MM.1S (cell line): ENCODE measurements around the gene PTPRZ1.

Experiments used
- DNase-seq: peaks from one replicate; pipeline ENCODE4 v3.0.0-alpha.2; 2015
- H2AFZ ChIP-seq: fragments of 300-600 bp; sonication (generic); 2 replicates; pipeline ENCODE4 v1.6.0; 2016; ENCODE audit warnings: antibody characterized with exemption, low read length
- H3F3A ChIP-seq: fragments of 300-600 bp; sonication (generic); 2 replicates; pipeline ENCODE4 v1.6.1; 2016; ENCODE audit warnings: mild to moderate bottlenecking, antibody characterized with exemption, low read length, moderate library complexity, mixed read lengths; ENCODE audit not compliant: insufficient read depth
- H3K27ac ChIP-seq: fragments of 300-600 bp; sonication (generic); 2 replicates; pipeline ENCODE4 v1.5.1; 2016; ENCODE audit warnings: mild to moderate bottlenecking, low read length
- H3K27me3 ChIP-seq: fragments of 300-600 bp; sonication (generic); replicated peaks from 2 replicates; pipeline ENCODE4 v1.6.0; 2016; ENCODE audit warnings: low read length; ENCODE audit not compliant: insufficient read depth
- H3K36me3 ChIP-seq: fragments of 300-600 bp; sonication (generic); replicated peaks from 2 replicates; pipeline ENCODE4 v1.6.1; 2016; ENCODE audit warnings: mild to moderate bottlenecking, low read length, mixed read lengths; ENCODE audit not compliant: insufficient read depth
- H3K4me1 ChIP-seq: fragments of 300-600 bp; sonication (generic); 2 replicates; pipeline ENCODE4 v1.6.1; 2016; ENCODE audit warnings: low read length, mixed read lengths
- H3K4me2 ChIP-seq: fragments of 300-600 bp; sonication (generic); 2 replicates; pipeline ENCODE4 v1.6.0; 2016; ENCODE audit warnings: low read depth, low read length
- H3K4me3 ChIP-seq: fragments of 300-600 bp; sonication (generic); 2 replicates; pipeline ENCODE4 v1.5.1; 2016; ENCODE audit warnings: low read length, mixed read lengths
- H3K79me2 ChIP-seq: fragments of 300-600 bp; sonication (generic); 2 replicates; pipeline ENCODE4 v1.6.1; 2016; ENCODE audit warnings: mixed run types, low read length, mixed read lengths
- H3K9ac ChIP-seq: fragments of 300-600 bp; sonication (generic); 2 replicates; pipeline ENCODE4 v1.6.1; 2016; ENCODE audit warnings: low read length, mixed read lengths
- H3K9me2 ChIP-seq: fragments of 300-600 bp; sonication (generic); replicated peaks from 2 replicates; pipeline ENCODE4 v1.6.1; 2016; ENCODE audit warnings: mild to moderate bottlenecking, low read length, mixed read lengths; ENCODE audit not compliant: insufficient read depth
- H3K9me3 ChIP-seq: fragments of 300-600 bp; sonication (generic); replicated peaks from 2 replicates; pipeline ENCODE4 v1.6.1; 2016; ENCODE audit warnings: mild to moderate bottlenecking, low read length, mixed read lengths; ENCODE audit not compliant: insufficient read depth
- H4K20me1 ChIP-seq: fragments of 300-600 bp; sonication (generic); 2 replicates; pipeline ENCODE4 v1.6.1; 2016; ENCODE audit warnings: mild to moderate bottlenecking, low read length, moderate library complexity, mixed read lengths; ENCODE audit not compliant: insufficient read depth
- EZH2 ChIP-seq: fragments of 300-600 bp; sonication (generic); optimal IDR thresholded peaks from 2 replicates; pipeline ENCODE3; 2017; ENCODE audit warnings: low read depth, mild to moderate bottlenecking, antibody characterized with exemption, low read length, mixed read lengths
- EZH2phosphoT487 ChIP-seq: fragments of 300-600 bp; sonication (generic); IDR thresholded peaks from 2 replicates; pipeline ENCODE4 v1.6.1; 2018; ENCODE audit warnings: antibody characterized with exemption, low read length
- TF ChIP-seq, protein P1 (sequence below): fragments of 300-600 bp; sonication (generic); IDR thresholded peaks from 2 replicates; pipeline ENCODE4 v1.5.1; 2016; ENCODE audit warnings: antibody characterized with exemption, low read length, mixed read lengths

Gene PTPRZ1

DNA sequence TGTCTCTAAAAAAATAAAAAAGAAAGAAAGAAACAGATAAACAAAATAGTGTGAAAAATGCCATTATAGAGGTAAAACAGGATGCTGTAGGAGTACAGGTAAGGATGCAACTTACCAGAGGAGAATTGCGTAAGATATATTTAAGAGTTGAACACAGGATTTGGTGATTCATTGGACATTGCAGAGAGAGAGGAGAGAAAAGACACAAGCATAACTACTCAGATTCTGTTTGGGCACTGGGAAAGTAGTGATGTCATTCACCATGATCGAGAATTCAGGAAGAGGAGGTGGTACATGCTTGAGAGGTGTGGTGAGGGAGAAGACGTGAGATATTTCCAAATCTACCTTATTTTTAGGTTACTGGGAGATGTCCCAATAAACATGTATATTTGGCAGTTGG is 173.4 kb downstream of the PTPRZ1 start:
- H3K4me2 ChIP-seq, result no peak overlapping the region
- no peaks in the 10 kb centered on the region for H3K9me3 ChIP-seq
- no peaks in the 10 kb centered on the region for H3K27me3 ChIP-seq
- H3F3A ChIP-seq, result no peaks in the 10 kb centered on the region
- H3K4me3 ChIP-seq, result no peak overlapping the region
- H3K9me2 ChIP-seq, result no peaks in the 10 kb centered on the region
- H3K36me3 ChIP-seq, result no peaks in the 10 kb centered on the region
- no peaks in the 10 kb centered on the region for H3K79me2 ChIP-seq
- no peak overlapping the region for H3K27ac ChIP-seq
- no peak overlapping the region for H3K9ac ChIP-seq
- no peak for TF ChIP-seq EZH2
- no peak for TF ChIP-seq EZH2phosphoT487
- TF ChIP-seq, protein P1, sequence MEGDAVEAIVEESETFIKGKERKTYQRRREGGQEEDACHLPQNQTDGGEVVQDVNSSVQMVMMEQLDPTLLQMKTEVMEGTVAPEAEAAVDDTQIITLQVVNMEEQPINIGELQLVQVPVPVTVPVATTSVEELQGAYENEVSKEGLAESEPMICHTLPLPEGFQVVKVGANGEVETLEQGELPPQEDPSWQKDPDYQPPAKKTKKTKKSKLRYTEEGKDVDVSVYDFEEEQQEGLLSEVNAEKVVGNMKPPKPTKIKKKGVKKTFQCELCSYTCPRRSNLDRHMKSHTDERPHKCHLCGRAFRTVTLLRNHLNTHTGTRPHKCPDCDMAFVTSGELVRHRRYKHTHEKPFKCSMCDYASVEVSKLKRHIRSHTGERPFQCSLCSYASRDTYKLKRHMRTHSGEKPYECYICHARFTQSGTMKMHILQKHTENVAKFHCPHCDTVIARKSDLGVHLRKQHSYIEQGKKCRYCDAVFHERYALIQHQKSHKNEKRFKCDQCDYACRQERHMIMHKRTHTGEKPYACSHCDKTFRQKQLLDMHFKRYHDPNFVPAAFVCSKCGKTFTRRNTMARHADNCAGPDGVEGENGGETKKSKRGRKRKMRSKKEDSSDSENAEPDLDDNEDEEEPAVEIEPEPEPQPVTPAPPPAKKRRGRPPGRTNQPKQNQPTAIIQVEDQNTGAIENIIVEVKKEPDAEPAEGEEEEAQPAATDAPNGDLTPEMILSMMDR, result no peak
- H4K20me1 ChIP-seq, result no peaks in the 10 kb centered on the region
- no peak overlapping the region for H2AFZ ChIP-seq
- no peak for DNase-seq
- no peaks in the 10 kb centered on the region for H3K4me1 ChIP-seq

DNA sequence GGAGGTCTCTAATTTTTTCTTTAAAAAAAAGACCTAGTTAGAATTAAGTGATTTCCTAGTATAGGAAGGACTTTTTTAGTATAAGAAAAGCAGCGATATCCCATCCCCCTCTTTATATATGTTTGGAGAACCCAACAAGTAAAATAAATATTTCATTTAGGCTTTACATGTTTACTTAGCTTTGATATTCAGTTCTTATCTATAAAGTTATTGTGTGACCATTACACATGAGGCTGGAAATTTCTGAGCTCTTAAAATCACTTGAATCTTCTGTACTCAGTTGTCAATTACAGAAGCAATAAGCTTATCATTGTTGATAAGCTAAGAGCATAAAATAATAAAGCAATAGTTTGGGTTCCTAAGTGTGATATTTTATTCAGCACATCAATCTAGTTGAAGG is 181.4 kb downstream of the PTPRZ1 start:
- Histone ChIP-seq H3K79me2 (no peaks in the 10 kb centered on the region), H3K4me3 (no peak overlapping the region), H3K9me2 (no peaks in the 10 kb centered on the region), H4K20me1 (no peaks in the 10 kb centered on the region), H3F3A (no peaks in the 10 kb centered on the region), H2AFZ (no peak overlapping the region), H3K9ac (no peak overlapping the region), H3K9me3 (no peaks in the 10 kb centered on the region), H3K27ac (no peak overlapping the region), H3K36me3 (no peaks in the 10 kb centered on the region), H3K4me1 (no peaks in the 10 kb centered on the region), H3K27me3 (no peaks in the 10 kb centered on the region), H3K4me2 (no peak overlapping the region)
- no peak for DNase-seq
- no peak for TF ChIP-seq EZH2
- TF ChIP-seq, protein P1, result no peak
- TF ChIP-seq EZH2phosphoT487, result no peak

- Histone ChIP-seq H2AFZ (no peak overlapping the region), H3K27ac (no peak overlapping the region), H3K9me3 (no peaks in the 10 kb centered on the region)
Measured at GRCh38 chr7:122055073-122055472, 182.1 kb downstream of the PTPRZ1 start.

More at GRCh38 chr7:122055073-122055472, 182.1 kb downstream of the PTPRZ1 start:
- Histone ChIP-seq H4K20me1 (no peaks in the 10 kb centered on the region), H3F3A (no peaks in the 10 kb centered on the region), H3K79me2 (no peaks in the 10 kb centered on the region), H3K27me3 (no peaks in the 10 kb centered on the region), H3K4me2 (no peak overlapping the region), H3K9me2 (no peaks in the 10 kb centered on the region), H3K4me1 (no peaks in the 10 kb centered on the region), H3K9ac (no peak overlapping the region), H3K4me3 (no peak overlapping the region), H3K36me3 (no peaks in the 10 kb centered on the region)
- DNase-seq, result no peak
- TF ChIP-seq EZH2phosphoT487, result no peak
- no peak for TF ChIP-seq EZH2
- TF ChIP-seq, protein P1, result no peak
